ENCODE data around the gene SPSB2. TPM values are rescaled to one million over a fixed set of nuclear protein-coding genes. Genes with fewer than 3 reads are reported as not detected.
A peak's percentile ranks its signal among the peaks of the same experiment; 100 is the strongest.

Gene SPSB2
- total and polyA plus RNA-seq, 9 of the 15 experiments (the other 6 are each of a cell fraction or from before 2014, with no cell fraction given), result 0.10 to 10.6 (median 1.9) TPM

DNA sequence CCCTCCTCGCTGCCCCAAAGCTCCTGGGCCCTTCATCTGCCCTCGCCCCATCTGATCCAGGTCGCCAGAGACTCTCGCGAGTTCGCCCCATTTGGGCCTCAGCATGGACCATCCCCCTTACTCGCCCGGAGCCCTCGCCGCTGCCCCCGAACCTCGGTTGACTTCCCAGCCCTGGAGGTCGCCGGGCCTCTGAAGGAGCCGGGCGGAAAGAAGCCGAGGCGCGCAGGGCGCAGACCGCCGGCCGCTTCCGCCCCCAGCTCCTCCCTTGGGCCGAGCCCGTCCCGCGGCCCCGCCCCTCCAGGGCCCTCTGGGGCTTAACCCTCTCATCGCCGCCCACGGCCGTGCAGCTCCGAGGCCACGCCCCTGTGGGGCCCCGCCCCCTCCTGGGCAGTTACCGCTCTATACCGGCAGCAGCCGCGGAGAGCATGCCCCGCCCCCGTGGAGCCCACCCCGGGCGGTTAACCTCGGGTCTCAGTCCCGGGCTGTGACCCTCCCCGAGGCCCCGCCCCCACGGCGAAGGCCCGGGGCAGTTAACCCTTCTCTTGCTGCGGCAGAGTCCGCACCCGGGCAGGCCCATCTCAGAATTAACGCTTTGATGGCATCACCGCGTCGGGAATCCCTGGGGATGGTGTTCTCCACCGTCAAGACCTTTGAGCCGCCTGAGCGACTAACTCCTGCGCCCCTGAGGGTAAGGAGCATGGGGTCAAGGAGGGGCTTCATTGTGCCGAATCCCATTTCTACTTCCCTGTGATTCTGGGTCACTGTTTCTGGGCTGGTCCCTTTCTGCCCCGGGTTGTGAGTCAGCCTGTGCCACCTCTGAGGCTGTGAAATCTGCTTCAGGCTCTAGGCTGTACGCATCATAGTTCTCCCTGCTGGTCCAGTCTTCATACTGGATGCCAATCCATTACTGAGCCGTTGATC is at the start of gene SPSB2 (continued):
- TF ChIP-seq, protein P1, sequence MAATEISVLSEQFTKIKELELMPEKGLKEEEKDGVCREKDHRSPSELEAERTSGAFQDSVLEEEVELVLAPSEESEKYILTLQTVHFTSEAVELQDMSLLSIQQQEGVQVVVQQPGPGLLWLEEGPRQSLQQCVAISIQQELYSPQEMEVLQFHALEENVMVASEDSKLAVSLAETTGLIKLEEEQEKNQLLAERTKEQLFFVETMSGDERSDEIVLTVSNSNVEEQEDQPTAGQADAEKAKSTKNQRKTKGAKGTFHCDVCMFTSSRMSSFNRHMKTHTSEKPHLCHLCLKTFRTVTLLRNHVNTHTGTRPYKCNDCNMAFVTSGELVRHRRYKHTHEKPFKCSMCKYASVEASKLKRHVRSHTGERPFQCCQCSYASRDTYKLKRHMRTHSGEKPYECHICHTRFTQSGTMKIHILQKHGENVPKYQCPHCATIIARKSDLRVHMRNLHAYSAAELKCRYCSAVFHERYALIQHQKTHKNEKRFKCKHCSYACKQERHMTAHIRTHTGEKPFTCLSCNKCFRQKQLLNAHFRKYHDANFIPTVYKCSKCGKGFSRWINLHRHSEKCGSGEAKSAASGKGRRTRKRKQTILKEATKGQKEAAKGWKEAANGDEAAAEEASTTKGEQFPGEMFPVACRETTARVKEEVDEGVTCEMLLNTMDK (IDR thresholded peaks at IDR 0.05; ENCODE audit: borderline replicate concordance, insufficient read depth, low read depth, low read length, poor library complexity, severe bottlenecking), result no peak
- TF ChIP-seq NONO (IDR thresholded peaks at IDR 0.05; ENCODE audit: low read depth in 2 of 2, low read length in 1 of 2) (0 out of 4 replicates have a peak, but pooled peaks of 1 of the 2 experiments have one; percentile 15), PCBP2 (IDR thresholded peaks at IDR 0.05; ENCODE audit: low read depth, low read length, poor library complexity, severe bottlenecking) (no peak), NR2C2 (CRISPR knock-in tag; IDR thresholded peaks at IDR 0.05) (no peak), NR2C2 (tag; IDR thresholded peaks at IDR 0.05) (0 out of 2 replicates have a peak, but pooled peaks have one; percentile 51), NFRKB (IDR thresholded peaks at IDR 0.05; ENCODE audit: low read depth) (no peak), NFYB (IDR thresholded peaks at IDR 0.05; ENCODE audit: extremely low read depth, insufficient read length) (no peak), ESRRA (IDR thresholded peaks at IDR 0.05; ENCODE audit: borderline replicate concordance, low read depth) (peak; percentile 17; the same call in 1 of the 2 replicates)
- TF ChIP-seq, protein P2, sequence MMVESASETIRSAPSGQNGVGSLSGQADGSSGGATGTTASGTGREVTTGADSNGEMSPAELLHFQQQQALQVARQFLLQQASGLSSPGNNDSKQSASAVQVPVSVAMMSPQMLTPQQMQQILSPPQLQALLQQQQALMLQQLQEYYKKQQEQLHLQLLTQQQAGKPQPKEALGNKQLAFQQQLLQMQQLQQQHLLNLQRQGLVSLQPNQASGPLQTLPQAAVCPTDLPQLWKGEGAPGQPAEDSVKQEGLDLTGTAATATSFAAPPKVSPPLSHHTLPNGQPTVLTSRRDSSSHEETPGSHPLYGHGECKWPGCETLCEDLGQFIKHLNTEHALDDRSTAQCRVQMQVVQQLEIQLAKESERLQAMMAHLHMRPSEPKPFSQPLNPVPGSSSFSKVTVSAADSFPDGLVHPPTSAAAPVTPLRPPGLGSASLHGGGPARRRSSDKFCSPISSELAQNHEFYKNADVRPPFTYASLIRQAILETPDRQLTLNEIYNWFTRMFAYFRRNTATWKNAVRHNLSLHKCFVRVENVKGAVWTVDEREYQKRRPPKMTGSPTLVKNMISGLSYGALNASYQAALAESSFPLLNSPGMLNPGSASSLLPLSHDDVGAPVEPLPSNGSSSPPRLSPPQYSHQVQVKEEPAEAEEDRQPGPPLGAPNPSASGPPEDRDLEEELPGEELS (CRISPR knock-in tag; IDR thresholded peaks at IDR 0.05; ENCODE audit: borderline replicate concordance), result no peak
- TF ChIP-seq, protein P3, sequence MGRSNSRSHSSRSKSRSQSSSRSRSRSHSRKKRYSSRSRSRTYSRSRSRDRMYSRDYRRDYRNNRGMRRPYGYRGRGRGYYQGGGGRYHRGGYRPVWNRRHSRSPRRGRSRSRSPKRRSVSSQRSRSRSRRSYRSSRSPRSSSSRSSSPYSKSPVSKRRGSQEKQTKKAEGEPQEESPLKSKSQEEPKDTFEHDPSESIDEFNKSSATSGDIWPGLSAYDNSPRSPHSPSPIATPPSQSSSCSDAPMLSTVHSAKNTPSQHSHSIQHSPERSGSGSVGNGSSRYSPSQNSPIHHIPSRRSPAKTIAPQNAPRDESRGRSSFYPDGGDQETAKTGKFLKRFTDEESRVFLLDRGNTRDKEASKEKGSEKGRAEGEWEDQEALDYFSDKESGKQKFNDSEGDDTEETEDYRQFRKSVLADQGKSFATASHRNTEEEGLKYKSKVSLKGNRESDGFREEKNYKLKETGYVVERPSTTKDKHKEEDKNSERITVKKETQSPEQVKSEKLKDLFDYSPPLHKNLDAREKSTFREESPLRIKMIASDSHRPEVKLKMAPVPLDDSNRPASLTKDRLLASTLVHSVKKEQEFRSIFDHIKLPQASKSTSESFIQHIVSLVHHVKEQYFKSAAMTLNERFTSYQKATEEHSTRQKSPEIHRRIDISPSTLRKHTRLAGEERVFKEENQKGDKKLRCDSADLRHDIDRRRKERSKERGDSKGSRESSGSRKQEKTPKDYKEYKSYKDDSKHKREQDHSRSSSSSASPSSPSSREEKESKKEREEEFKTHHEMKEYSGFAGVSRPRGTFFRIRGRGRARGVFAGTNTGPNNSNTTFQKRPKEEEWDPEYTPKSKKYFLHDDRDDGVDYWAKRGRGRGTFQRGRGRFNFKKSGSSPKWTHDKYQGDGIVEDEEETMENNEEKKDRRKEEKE (IDR thresholded peaks at IDR 0.05; ENCODE audit: borderline replicate concordance in 1 of 2, control insufficient read depth in 1 of 2, low read depth in 2 of 2, low read length in 1 of 2), result no peak
- TF ChIP-seq, protein P4, sequence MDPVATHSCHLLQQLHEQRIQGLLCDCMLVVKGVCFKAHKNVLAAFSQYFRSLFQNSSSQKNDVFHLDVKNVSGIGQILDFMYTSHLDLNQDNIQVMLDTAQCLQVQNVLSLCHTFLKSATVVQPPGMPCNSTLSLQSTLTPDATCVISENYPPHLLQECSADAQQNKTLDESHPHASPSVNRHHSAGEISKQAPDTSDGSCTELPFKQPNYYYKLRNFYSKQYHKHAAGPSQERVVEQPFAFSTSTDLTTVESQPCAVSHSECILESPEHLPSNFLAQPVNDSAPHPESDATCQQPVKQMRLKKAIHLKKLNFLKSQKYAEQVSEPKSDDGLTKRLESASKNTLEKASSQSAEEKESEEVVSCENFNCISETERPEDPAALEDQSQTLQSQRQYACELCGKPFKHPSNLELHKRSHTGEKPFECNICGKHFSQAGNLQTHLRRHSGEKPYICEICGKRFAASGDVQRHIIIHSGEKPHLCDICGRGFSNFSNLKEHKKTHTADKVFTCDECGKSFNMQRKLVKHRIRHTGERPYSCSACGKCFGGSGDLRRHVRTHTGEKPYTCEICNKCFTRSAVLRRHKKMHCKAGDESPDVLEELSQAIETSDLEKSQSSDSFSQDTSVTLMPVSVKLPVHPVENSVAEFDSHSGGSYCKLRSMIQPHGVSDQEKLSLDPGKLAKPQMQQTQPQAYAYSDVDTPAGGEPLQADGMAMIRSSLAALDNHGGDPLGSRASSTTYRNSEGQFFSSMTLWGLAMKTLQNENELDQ (CRISPR knock-in tag; IDR thresholded peaks at IDR 0.05; ENCODE audit: borderline replicate concordance), result no peak
- TF ChIP-seq, protein P5, sequence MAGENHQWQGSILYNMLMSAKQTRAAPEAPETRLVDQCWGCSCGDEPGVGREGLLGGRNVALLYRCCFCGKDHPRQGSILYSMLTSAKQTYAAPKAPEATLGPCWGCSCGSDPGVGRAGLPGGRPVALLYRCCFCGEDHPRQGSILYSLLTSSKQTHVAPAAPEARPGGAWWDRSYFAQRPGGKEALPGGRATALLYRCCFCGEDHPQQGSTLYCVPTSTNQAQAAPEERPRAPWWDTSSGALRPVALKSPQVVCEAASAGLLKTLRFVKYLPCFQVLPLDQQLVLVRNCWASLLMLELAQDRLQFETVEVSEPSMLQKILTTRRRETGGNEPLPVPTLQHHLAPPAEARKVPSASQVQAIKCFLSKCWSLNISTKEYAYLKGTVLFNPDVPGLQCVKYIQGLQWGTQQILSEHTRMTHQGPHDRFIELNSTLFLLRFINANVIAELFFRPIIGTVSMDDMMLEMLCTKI (IDR thresholded peaks at IDR 0.05; ENCODE audit: partially characterized antibody), result no peak

All from K562 (cell line).